IMR-90 (cell line): ENCODE data around the gene SYVN1. TPM values are rescaled to one million over a fixed set of nuclear protein-coding genes. Genes with fewer than 3 reads are reported as not detected.

Experiments
- CHD1 ChIP-seq: IDR thresholded peaks from 2 replicates; pipeline ENCODE4 v1.6.1; 2012; ENCODE audit warnings: low read depth, low read length, improper control_type of control experiment
- ELK1 ChIP-seq: fragments of 150-350 bp; IDR thresholded peaks from 2 replicates; pipeline ENCODE4 v1.6.1; 2016; ENCODE audit warnings: low read depth, mild to moderate bottlenecking, low read length, moderate library complexity, borderline replicate concordance
- polyA plus RNA-seq, 3 experiments: library from polyadenylated mRNA; depleted of rRNA; stranded (reverse); fragments of >200 nt; gene quantifications; 2 replicates each; pipeline ENCODE4 v1.2.3, GENCODE V29; 2012; ENCODE audit warnings: low replicate concordance in 1 of 3
- total RNA-seq: library from RNA; depleted of rRNA; stranded (reverse); fragments of >200 nt; gene quantifications from 2 replicates; pipeline ENCODE4 v1.2.3, GENCODE V29; 2012

The SYVN1 gene
- total and polyA plus RNA-seq, 2 of the 4 experiments (the other 2 are of a cell fraction) = 9.5 to 52.9 TPM

GRCh38 chr11:65083834-65084597 lies 50.3 kb downstream of the SYVN1 start, which contains the start of the genes CDCA5 and ZFPL1 (continued):
- 0 out of 2 replicates have a peak, but pooled peaks have one; percentile 9 for TF ChIP-seq ELK1
- TF ChIP-seq CHD1 = no peak
